KOPT-K1 (cell line): Measurements from ENCODE around the gene APBA2.

ENCODE experiments used
- H3K27ac ChIP-seq: fragments of 200-600 bp; sonication (generic); 2 replicates; pipeline ENCODE4 v1.5.1; 2016; ENCODE audit warnings: antibody characterized with exemption, mild to moderate bottlenecking, low read depth, low read length; ENCODE audit not compliant: poor library complexity, severe bottlenecking
- H3K36me3 ChIP-seq: fragments of 200-600 bp; sonication (generic); 2 replicates; pipeline ENCODE4 v1.5.1; 2017; ENCODE audit warnings: antibody characterized with exemption, mild to moderate bottlenecking, low read length, moderate library complexity; ENCODE audit not compliant: insufficient read depth
- H3K9me3 ChIP-seq: fragments of 200-600 bp; sonication (generic); 2 replicates; pipeline ENCODE4 v1.5.1; 2017; ENCODE audit warnings: antibody characterized with exemption, low read length, mild to moderate bottlenecking; ENCODE audit not compliant: insufficient read depth, poor library complexity, severe bottlenecking

APBA2 gene

GRCh38 chr15:29063646-29064045 is 177.9 kb downstream of the APBA2 start:
- Histone ChIP-seq H3K27ac (no peak overlapping the region), H3K36me3 (no peaks in the 10 kb centered on the region), H3K9me3 (no peaks in the 10 kb centered on the region)

GRCh38 chr15:29064290-29064689 is 178.5 kb downstream of the APBA2 start:
- no peak overlapping the region for H3K27ac ChIP-seq
- H3K9me3 ChIP-seq = no peaks in the 10 kb centered on the region
- H3K36me3 ChIP-seq = no peaks in the 10 kb centered on the region

- Histone ChIP-seq H3K9me3 (no peaks in the 10 kb centered on the region), H3K36me3 (no peaks in the 10 kb centered on the region), H3K27ac (no peak overlapping the region)
Measured at GRCh38 chr15:29064731-29065130, 179.0 kb downstream of the APBA2 start.

GRCh38 chr15:29065571-29065970 is 179.8 kb downstream of the APBA2 start:
- H3K27ac ChIP-seq = no peak overlapping the region
- H3K36me3 ChIP-seq = no peaks in the 10 kb centered on the region
- no peaks in the 10 kb centered on the region for H3K9me3 ChIP-seq

- Histone ChIP-seq H3K36me3 (no peaks in the 10 kb centered on the region), H3K27ac (no peak overlapping the region), H3K9me3 (no peaks in the 10 kb centered on the region)
Measured at GRCh38 chr15:29066310-29066709, 180.5 kb downstream of the APBA2 start.

- no peaks in the 10 kb centered on the region for H3K9me3 ChIP-seq
- no peak overlapping the region for H3K27ac ChIP-seq
- H3K36me3 ChIP-seq = no peaks in the 10 kb centered on the region
Measured at GRCh38 chr15:29066838-29067237, 181.1 kb downstream of the APBA2 start.

GRCh38 chr15:29067949-29068348 is 182.2 kb downstream of the APBA2 start:
- no peaks in the 10 kb centered on the region for H3K36me3 ChIP-seq
- no peaks in the 10 kb centered on the region for H3K9me3 ChIP-seq
- H3K27ac ChIP-seq = no peak overlapping the region

- no peak overlapping the region for H3K27ac ChIP-seq
- no peaks in the 10 kb centered on the region for H3K36me3 ChIP-seq
- H3K9me3 ChIP-seq = no peaks in the 10 kb centered on the region
Measured at GRCh38 chr15:29070471-29071231, 184.9 kb downstream of the APBA2 start.

- H3K27ac ChIP-seq = no peak overlapping the region
- no peaks in the 10 kb centered on the region for H3K36me3 ChIP-seq
- no peaks in the 10 kb centered on the region for H3K9me3 ChIP-seq
Measured at GRCh38 chr15:29071232-29071881, 185.6 kb downstream of the APBA2 start.

GRCh38 chr15:29071882-29072273 is 186.1 kb downstream of the APBA2 start:
- H3K27ac ChIP-seq = no peak overlapping the region
- no peaks in the 10 kb centered on the region for H3K9me3 ChIP-seq
- no peaks in the 10 kb centered on the region for H3K36me3 ChIP-seq

- H3K9me3 ChIP-seq = no peaks in the 10 kb centered on the region
- no peak overlapping the region for H3K27ac ChIP-seq
- no peaks in the 10 kb centered on the region for H3K36me3 ChIP-seq
Measured at GRCh38 chr15:29072444-29072843, 186.7 kb downstream of the APBA2 start.

- no peaks in the 10 kb centered on the region for H3K9me3 ChIP-seq
- no peaks in the 10 kb centered on the region for H3K36me3 ChIP-seq
- H3K27ac ChIP-seq = no peak overlapping the region
Measured at GRCh38 chr15:29074045-29074444, 188.3 kb downstream of the APBA2 start.

GRCh38 chr15:29078541-29078940 is 192.8 kb downstream of the APBA2 start:
- no peaks in the 10 kb centered on the region; the same call in 1 of the 2 replicates for H3K36me3 ChIP-seq
- no peak overlapping the region for H3K27ac ChIP-seq
- H3K9me3 ChIP-seq = no peaks in the 10 kb centered on the region

- H3K36me3 ChIP-seq = no peaks in the 10 kb centered on the region; the same call in 1 of the 2 replicates
- H3K9me3 ChIP-seq = no peaks in the 10 kb centered on the region
- H3K27ac ChIP-seq = no peak overlapping the region
Measured at GRCh38 chr15:29079479-29079878, 193.7 kb downstream of the APBA2 start.

GRCh38 chr15:29081781-29082180 is 196.0 kb downstream of the APBA2 start:
- Histone ChIP-seq H3K27ac (no peak overlapping the region), H3K9me3 (no peaks in the 10 kb centered on the region), H3K36me3 (no peaks in the 10 kb centered on the region; the same call in 1 of the 2 replicates)

GRCh38 chr15:29083161-29083560 is 197.4 kb downstream of the APBA2 start:
- no peaks in the 10 kb centered on the region; the same call in 1 of the 2 replicates for H3K36me3 ChIP-seq
- no peaks in the 10 kb centered on the region for H3K9me3 ChIP-seq
- no peak overlapping the region for H3K27ac ChIP-seq
